GM08714 (cell line): ENCODE measurements around the gene MECP2.

Experiments
- H3K4me3 ChIP-seq: fragments of 200-500 bp; sonication (Bioruptor generic); 2 replicates; pipeline ENCODE4 v1.5.1; 2014; ENCODE audit warnings: mild to moderate bottlenecking, low read length, inconsistent platforms
- ZNF274 ChIP-seq: IDR thresholded peaks from 2 replicates; pipeline ENCODE4 v1.6.1; 2012; ENCODE audit warnings: mild to moderate bottlenecking, low read depth, low read length

The MECP2 gene

DNA sequence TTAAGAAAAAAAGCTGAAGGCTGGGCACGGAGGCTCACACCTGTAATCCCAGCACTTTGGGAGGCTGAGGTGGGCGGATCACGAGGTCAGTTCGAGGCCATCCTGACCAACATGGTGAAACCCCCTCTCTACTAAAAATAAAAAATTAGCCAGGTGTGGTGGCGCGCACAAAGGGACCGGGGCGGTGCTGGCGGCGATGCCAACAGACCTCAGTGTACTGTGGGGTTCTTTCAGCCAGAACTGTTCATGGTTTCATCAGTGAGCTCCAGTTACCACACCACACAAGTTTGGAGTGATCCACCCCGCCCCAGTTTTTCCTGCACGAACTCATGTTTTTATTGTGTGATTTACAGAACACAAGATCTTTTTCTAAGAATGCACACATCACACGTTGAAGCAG lies 56.7 kb downstream of the MECP2 start:
- H3K4me3 ChIP-seq = no peak overlapping the region
- TF ChIP-seq ZNF274 = no peak

GRCh38 chrX:154040307-154040756 lies 57.2 kb downstream of the MECP2 start:
- TF ChIP-seq ZNF274 = no peak
- H3K4me3 ChIP-seq = no peak overlapping the region

GRCh38 chrX:154039577-154039976 lies 57.9 kb downstream of the MECP2 start:
- TF ChIP-seq ZNF274 = no peak
- H3K4me3 ChIP-seq = no peak overlapping the region

DNA sequence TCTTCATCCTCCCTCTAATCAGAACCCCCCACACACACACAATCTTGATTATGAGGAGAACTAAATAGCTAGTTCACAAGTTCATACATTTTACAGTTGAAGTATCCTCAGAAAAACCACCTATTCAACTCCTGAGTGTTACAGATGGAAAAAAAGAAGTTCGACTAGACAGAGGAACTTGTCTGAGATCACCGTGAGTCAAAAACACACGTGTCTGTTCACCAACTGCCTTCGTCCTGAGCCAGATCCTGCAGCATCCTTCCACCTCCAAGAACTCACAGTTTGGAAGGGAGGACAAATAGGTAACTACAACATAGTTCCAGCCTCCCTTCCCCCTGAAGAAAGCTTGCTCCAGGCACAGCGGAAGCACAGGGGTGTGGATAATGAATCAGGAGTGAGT lies 58.9 kb downstream of the MECP2 start:
- TF ChIP-seq ZNF274 = no peak

DNA sequence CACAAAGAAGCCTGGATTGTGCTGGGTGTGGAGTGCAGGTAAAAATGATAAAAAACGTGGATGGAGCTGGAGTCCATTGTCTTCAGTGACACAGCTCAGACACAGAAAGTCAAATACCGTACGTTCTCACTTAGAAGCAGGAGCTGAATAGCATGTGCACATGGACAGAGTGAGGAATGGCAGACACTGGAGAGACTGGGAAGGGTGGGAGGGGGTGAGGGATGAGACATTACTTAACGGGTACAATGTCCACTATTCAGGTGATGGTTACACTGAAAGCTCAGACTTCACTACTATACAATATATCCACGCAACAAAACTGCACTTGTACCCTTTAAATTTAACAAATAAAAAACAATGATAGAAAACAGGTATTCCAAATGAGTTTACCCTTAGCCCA lies 59.8 kb downstream of the MECP2 start:
- no peak for TF ChIP-seq ZNF274

More for the DNA sequence above, 58.9 kb downstream of the MECP2 start:
- no peak overlapping the region for H3K4me3 ChIP-seq

DNA sequence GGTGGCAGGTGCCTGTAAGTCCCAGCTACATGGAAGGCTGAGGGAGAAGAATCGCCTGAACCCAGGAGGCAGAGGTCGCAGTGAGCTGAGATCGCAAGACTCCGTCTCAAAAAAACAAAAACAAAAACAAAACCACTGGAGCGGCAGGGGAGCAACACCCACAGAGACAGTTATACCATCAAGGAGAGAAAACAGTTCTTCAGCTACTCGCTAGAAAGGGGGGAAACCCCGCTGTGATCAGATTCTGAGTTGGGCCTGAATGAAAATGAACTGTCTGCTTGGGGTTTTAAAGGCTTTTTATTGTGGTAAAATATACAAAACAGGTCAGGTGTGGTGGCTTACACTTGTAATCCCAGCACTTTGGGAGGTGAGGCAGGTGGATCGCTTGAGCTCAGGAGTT lies 61.0 kb downstream of the MECP2 start:
- no peak for TF ChIP-seq ZNF274
- no peak overlapping the region for H3K4me3 ChIP-seq

More for the DNA sequence above, 59.8 kb downstream of the MECP2 start:
- no peak overlapping the region for H3K4me3 ChIP-seq

GRCh38 chrX:154033848-154034247 lies 63.7 kb downstream of the MECP2 start:
- H3K4me3 ChIP-seq = no peak overlapping the region
- TF ChIP-seq ZNF274 = no peak

- H3K4me3 ChIP-seq = no peak overlapping the region
- TF ChIP-seq ZNF274 = no peak
Observed at GRCh38 chrX:154032653-154033052, 64.9 kb downstream of the MECP2 start.

DNA sequence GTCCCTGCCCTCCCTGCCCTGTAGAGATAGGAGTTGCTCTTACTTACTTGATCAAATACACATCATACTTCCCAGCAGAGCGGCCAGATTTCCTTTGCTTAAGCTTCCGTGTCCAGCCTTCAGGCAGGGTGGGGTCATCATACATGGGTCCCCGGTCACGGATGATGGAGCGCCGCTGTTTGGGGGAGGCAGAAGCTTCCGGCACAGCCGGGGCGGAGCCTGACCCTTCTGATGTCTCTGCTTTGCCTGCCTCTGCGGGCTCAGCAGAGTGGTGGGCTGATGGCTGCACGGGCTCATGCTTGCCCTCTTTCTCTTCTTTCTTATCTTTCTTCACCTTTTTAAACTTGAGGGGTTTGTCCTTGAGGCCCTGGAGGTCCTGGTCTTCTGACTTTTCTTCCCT lies 65.4 kb downstream of the MECP2 start:
- no peak overlapping the region for H3K4me3 ChIP-seq
- no peak for TF ChIP-seq ZNF274

DNA sequence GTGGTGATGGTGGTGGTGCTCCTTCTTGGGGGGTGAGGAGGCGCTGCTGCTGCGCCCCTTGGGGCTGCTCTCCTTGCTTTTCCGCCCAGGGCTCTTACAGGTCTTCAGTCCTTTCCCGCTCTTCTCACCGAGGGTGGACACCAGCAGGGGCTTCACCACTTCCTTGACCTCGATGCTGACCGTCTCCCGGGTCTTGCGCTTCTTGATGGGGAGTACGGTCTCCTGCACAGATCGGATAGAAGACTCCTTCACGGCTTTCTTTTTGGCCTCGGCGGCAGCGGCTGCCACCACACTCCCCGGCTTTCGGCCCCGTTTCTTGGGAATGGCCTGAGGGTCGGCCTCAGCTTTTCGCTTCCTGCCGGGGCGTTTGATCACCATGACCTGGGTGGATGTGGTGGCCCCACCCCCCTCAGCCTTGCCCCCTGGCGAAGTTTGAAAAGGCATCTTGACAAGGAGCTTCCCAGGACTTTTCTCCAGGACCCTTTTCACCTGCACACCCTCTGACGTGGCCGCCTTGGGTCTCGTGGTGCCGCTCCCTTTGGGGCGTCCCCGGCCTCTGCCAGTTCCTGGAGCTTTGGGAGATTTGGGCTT lies 66.7 kb downstream of the MECP2 start:
- H3K4me3 ChIP-seq = no peak overlapping the region
- TF ChIP-seq ZNF274 = no peak

DNA sequence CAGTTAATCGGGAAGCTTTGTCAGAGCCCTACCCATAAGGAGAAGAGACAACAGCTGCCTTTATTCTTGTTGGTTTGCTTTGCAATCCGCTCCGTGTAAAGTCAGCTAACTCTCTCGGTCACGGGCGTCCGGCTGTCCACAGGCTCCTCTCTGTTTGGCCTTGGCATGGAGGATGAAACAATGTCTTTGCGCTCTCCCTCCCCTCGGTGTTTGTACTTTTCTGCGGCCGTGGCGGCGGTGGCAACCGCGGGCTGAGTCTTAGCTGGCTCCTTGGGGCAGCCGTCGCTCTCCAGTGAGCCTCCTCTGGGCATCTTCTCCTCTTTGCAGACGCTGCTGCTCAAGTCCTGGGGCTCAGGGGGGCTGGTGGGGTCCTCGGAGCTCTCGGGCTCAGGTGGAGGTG lies 67.3 kb downstream of the MECP2 start:
- H3K4me3 ChIP-seq = no peak overlapping the region
- TF ChIP-seq ZNF274 = no peak

- no peak overlapping the region for H3K4me3 ChIP-seq
- no peak for TF ChIP-seq ZNF274
Observed at GRCh38 chrX:154029439-154029838, 68.1 kb downstream of the MECP2 start.

GRCh38 chrX:154028502-154029184 lies 68.9 kb downstream of the MECP2 start:
- TF ChIP-seq ZNF274 = no peak
- H3K4me3 ChIP-seq = no peak overlapping the region

GRCh38 chrX:154027986-154028385 lies 69.5 kb downstream of the MECP2 start:
- no peak for TF ChIP-seq ZNF274
- H3K4me3 ChIP-seq = no peak overlapping the region

DNA sequence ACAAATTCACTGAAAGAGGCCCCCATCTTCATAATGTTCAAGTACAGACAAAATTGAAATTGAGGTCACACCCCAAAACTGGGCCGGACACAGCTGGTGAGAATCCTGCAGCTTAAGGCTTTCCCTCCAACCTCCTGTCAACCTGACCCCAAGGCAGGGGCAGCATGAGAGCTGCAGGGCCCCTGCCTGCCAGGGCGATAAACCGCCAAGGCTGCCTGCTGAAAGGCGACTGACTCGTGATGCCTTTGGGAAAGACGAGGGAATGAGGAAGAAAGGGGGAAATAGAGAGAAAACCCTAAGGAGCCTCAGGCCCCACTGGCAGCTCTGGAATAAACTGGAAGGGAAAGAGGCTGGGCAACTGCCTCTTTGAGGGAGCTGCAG lies 70.5 kb downstream of the MECP2 start:
- TF ChIP-seq ZNF274 = no peak
- no peak overlapping the region for H3K4me3 ChIP-seq
